Middle frontal gyrus (tissue), 1 donor: ENCODE results near the gene OR1J1.

ENCODE experiments used
- DNase-seq: peaks from one replicate; pipeline ENCODE4 v3.0.0-alpha.2; 2015; ENCODE audit warnings: low spot score; ENCODE audit errors: extremely low spot score

OR1J1 gene

DNA sequence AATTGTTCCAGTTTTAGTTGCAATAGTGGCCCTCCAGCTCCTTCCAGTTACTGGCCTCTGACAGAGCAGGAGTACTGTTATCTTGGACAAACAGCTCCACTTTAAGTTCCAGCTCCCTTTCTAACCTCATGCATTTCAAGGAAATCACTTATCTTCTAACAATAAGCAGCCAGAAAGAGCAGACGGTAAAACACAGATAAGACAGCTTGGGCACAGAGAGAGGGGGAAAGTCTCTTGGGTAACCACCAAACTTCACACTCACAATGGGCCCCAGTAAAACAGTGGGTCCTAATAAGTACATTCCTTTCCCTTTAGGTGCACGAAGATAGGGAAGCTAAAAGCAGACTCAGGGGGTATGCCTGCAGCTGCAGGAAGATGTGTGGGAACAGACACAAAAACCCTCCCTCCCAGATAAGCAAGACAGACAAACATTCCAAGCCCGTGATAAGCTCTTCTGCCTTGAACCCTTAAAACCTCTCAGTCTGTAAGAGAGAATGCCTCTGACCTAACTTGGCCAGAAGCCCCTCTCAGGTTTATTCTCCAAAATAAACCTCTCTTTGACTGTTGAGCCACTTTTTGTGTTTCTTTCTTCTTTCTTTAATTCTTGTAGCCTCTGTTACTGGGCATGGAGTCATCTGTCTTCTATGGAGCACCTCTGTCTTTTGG is 30.8 kb downstream of the OR1J1 start:
- no peak for DNase-seq

DNA sequence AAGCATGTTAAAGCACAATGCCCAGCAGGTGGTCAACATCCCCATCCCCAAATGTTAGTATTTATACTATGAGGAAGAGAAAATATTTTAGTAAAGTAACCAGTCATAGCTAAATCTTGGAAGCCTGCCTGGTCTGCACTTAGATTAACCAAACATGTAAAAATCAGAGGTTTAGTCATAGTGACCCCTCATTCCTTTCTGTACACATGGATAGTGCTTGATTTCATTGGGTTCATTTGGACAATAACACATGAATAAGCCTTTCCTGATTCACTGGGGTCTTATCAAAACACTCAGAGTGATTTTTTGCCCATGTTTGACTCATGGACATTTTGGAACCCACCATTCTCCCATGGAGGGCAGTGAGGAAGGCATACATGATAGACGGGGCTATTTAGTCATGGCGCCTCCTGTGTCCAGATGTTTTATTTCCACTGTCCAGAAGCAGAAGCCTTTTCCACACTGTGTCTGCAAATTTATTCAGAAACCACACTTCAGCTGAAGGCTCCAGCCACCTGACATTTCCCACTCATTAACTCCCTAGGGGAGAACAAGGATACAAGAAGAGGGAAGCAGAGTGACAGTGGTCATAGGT is 32.5 kb downstream of the OR1J1 start:
- no peak for DNase-seq

DNA sequence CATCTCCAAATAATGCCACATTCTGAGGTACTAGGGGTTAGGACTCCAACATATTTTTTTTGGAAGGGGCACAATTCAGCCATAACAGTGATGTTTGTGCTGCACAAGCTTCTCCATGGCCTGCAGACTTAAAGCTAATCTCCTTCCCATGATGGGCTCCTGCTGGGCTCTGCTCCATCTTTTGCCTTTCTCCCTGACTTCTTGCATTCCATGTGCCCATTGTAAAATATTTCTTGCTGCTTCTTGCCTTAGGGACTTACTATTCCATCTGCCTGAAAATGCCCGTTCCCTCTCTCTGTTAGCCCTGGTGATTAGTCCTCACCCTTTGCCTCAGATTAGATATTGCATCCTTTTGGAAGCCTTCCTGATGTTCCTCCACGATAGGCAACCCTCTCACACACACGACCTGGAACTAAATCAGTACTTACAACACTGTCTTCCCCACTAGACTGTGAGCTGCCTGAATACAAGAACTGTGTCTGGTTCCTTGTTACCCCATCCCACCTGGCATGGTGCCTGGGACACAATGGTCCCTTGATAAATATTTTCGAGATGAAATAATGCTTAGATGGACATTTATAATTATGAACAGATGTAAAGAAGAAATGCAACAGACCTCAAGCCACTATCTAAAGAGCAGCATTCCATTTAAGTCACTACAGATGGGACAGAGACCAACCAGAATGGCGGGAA is 33.5 kb downstream of the OR1J1 start:
- DNase-seq, result no peak

DNA sequence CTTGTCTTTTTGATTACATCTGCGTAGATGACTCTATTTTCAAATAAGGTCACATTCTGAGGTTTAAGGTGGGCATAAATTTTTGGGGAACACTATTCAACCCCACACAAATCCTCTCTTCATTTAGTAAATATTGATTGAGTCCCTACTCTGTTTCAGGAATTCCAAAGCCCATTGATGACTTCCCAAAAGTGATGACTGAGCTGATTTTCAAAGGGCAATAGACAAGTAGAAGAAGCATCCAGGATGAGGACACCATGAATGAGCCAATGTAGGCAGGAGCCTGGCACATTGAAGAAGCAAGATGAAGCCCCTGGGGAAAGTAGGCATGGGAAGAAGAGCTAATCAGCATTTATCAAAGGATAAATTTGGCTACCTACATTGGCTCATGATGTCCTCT is 35.2 kb downstream of the OR1J1 start:
- DNase-seq, result no peak
